A673 (cell line): ENCODE data around the gene NEMP1.

ENCODE experiments used
- CTCF ChIP-seq: fragments of 300-800, 200-600 bp; sonication (generic); conservative IDR thresholded peaks from 2 replicates; pipeline ENCODE4 v1.5.1; 2017; ENCODE audit warnings: low read depth, mild to moderate bottlenecking, antibody characterized with exemption, low read length, moderate library complexity, mixed read lengths
- EZH2 ChIP-seq: fragments of 200-600 bp; sonication (generic); IDR thresholded peaks from 2 replicates; pipeline ENCODE4 v1.6.1; 2017; ENCODE audit warnings: borderline replicate concordance, low read depth, mild to moderate bottlenecking, mixed read lengths, antibody characterized with exemption, low read length; ENCODE audit not compliant: poor library complexity, severe bottlenecking

DNA sequence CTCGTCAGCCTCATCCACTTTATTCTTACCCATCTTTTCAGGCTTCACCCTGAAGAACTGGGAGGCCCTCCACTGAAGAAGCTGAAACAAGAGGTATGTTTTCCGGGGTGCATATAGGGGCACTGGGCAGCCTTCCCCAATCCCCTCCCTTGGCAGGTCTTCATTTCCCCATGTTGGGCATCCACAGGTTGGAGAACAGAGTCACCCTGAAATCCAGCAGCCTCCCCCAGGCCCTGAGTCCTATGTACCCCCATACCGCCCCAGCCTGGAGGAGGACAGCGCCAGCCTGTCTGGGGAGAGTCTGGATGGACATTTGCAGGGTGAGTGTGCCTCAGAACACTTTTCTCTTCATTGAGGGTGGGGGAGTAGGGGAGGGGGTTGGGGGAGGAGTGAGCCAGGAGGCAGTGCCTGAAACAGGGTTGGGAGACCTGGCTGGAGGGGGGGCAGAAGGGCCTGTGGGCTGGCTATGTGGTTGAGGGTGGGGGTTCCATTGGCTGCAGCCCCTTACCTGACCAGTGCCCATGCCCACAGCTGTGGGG lies 14.4 kb upstream of the NEMP1 start:
- no peak for TF ChIP-seq CTCF
- TF ChIP-seq EZH2, result no peak
